Transverse colon (tissue), 4 donors: ENCODE results near the gene HS3ST4. TPM values are rescaled to one million over a fixed set of nuclear protein-coding genes. Genes with fewer than 3 reads are reported as not detected.

Experiments
- DNase-seq: peaks from one replicate; pipeline ENCODE4 v3.0.0-alpha.2; 2019
- H3K27ac ChIP-seq, 4 donors: fragments of 200-600 bp; sonication (generic); 2 replicates each; pipeline ENCODE4 v1.5.1; 2016 to 2018; ENCODE audit warnings: inconsistent platforms in 4 of 4
- H3K27me3 ChIP-seq: fragments of 200-600 bp; sonication (generic); 2 replicates; pipeline ENCODE4 v1.5.1; 2017; ENCODE audit warnings: inconsistent platforms
- H3K36me3 ChIP-seq, 4 donors: fragments of 200-600 bp; sonication (generic); 2 replicates each; pipeline ENCODE4 v1.5.1; 2017 to 2019; ENCODE audit warnings: inconsistent platforms in 4 of 4
- H3K4me1 ChIP-seq, 4 donors: fragments of 200-600 bp; sonication (generic); 2 replicates each; pipeline ENCODE4 v1.5.1; 2017 to 2020; ENCODE audit warnings: inconsistent platforms in 4 of 4
- H3K4me3 ChIP-seq, 4 donors: fragments of 200-600 bp; sonication (generic); 1 replicate in 1 of 4; 2 replicates in 3 of 4; pipeline versions ENCODE4 v1.5.1 to v1.6.1; 2017 to 2019; ENCODE audit warnings: inconsistent platforms in 4 of 4
- H3K9me3 ChIP-seq, 2 donors: fragments of 200-600 bp; sonication (generic); 2 replicates each; pipeline ENCODE4 v1.5.1; 2017 to 2019; ENCODE audit warnings: inconsistent platforms in 2 of 2
- CTCF ChIP-seq, 5 experiments: fragments of 200-600 bp in 3 of 5; fragments of 450-650 bp in 2 of 5; sonication (generic) in 3 of 5; IDR thresholded peaks; 1 replicate in 2 of 5; 2 replicates in 3 of 5; pipeline ENCODE4 v1.5.1; 2016 to 2017; ENCODE audit warnings: antibody characterized with exemption in 5 of 5, inconsistent platforms in 3 of 5, mild to moderate bottlenecking in 2 of 5, moderate library complexity in 1 of 5
- EP300 ChIP-seq: sonication (generic); formaldehyde crosslinking; IDR thresholded peaks from one replicate; pipeline ENCODE4 v1.6.1; 2017; ENCODE audit warnings: antibody characterized with exemption, low read depth
- POLR2A ChIP-seq: fragments of 450-650 bp; IDR thresholded peaks from one replicate; pipeline ENCODE4 v1.6.1; 2016; ENCODE audit warnings: antibody characterized with exemption, mild to moderate bottlenecking, moderate library complexity
- POLR2AphosphoS5 ChIP-seq, 3 donors: sonication (generic); formaldehyde crosslinking; IDR thresholded peaks; one replicate each; pipeline ENCODE4 v1.6.1; 2016; ENCODE audit warnings: antibody characterized with exemption in 3 of 3
- WGBS, 2 donors: methylation state at CpG; one replicate each; pipeline ENCODE4 v1.1.5; 2018; ENCODE audit warnings: low coverage in 1 of 2; 5-methylcytosine and 5-hydroxymethylcytosine counted together
- in situ Hi-C, 4 donors: fragments of 200-750 bp; cut with MboI; loops; one replicate each; pipeline versions ENCODE4 v1.15.0 to v1.15.1; 2017; ENCODE audit warnings: low sequenced_read_pairs in 3 of 4, low pct_ligation_motif_present in 1 of 4, low pct_unique_long_range_greater_than_20kb in 1 of 4
- intact Hi-C: fragments of 100-400 bp; cut with DNase I; formaldehyde crosslinking; loops from one replicate; pipeline ENCODE4 v1.15.1; 2023; ENCODE audit warnings: low total_unique reads
- total RNA-seq, 4 donors: library from RNA; depleted of rRNA; stranded (reverse); fragments of >200 nt; gene quantifications; one replicate each; pipeline ENCODE4 v1.1.0, GENCODE V29; 2016

Gene HS3ST4
- total RNA-seq, 4 donors from 2014 or later, result not detected

GRCh38 chr16:26012376-26012775, 320.6 kb downstream of the HS3ST4 start:
- WGBS, 2 donors, result 65 to 92% methylated on average over 1 of the region's 1 CpG
- intact Hi-C loops, result no loop called here

GRCh38 chr16:26015776-26016175, 324.0 kb downstream of the HS3ST4 start:
- Histone ChIP-seq H3K9me3 (peaks cover 4 to 6% of the 10 kb centered on the region in 2 donors), H3K27ac (no peak overlapping the region), H3K36me3 (no peaks in the 10 kb centered on the region), H3K4me1 (no peaks in the 10 kb centered on the region), H3K4me3 (no peak overlapping the region), H3K27me3 (no peaks in the 10 kb centered on the region)
- intact Hi-C loops (no loop called here), in situ Hi-C loops (no loop called here)
- WGBS, 2 donors, result 62 to 71% methylated on average over 2 to 3 of the region's 3 CpGs
- no peak for TF ChIP-seq EP300
- no peak for TF ChIP-seq CTCF (IDR thresholded peaks at IDR 0.05)
- no peak for TF ChIP-seq POLR2A
- TF ChIP-seq POLR2AphosphoS5 (IDR thresholded peaks at IDR 0.05), result no peak
- DNase-seq, result no peak

More at GRCh38 chr16:26012376-26012775, 320.6 kb downstream of the HS3ST4 start:
- Histone ChIP-seq H3K4me1 (no peaks in the 10 kb centered on the region), H3K4me3 (no peak overlapping the region), H3K27ac (no peak overlapping the region), H3K27me3 (no peaks in the 10 kb centered on the region), H3K9me3 (peaks cover 4 to 5% of the 10 kb centered on the region in 2 donors), H3K36me3 (no peaks in the 10 kb centered on the region)
- no peak for DNase-seq
- in situ Hi-C loops, result no loop called here
- TF ChIP-seq POLR2A (no peak), CTCF (IDR thresholded peaks at IDR 0.05) (no peak), EP300 (no peak), POLR2AphosphoS5 (IDR thresholded peaks at IDR 0.05) (no peak)

GRCh38 chr16:26016989-26017388, 325.2 kb downstream of the HS3ST4 start:
- no peaks in the 10 kb centered on the region for H3K36me3 ChIP-seq
- in situ Hi-C loops, result no loop called here
- 24 to 30% methylated on average over 2 of the region's 2 CpGs for WGBS, 2 donors
- peaks cover 4 to 6% of the 10 kb centered on the region in 2 donors for H3K9me3 ChIP-seq
- intact Hi-C loops, result no loop called here
- no peaks in the 10 kb centered on the region for H3K27me3 ChIP-seq
- TF ChIP-seq EP300 (no peak), CTCF (IDR thresholded peaks at IDR 0.05) (no peak), POLR2A (no peak), POLR2AphosphoS5 (IDR thresholded peaks at IDR 0.05) (no peak)
- H3K27ac ChIP-seq, result no peak overlapping the region
- H3K4me1 ChIP-seq, result no peaks in the 10 kb centered on the region
- no peak for DNase-seq
- H3K4me3 ChIP-seq, result no peak overlapping the region

- no peaks in the 10 kb centered on the region for H3K36me3 ChIP-seq
- in situ Hi-C loops, result no loop called here
Measured at GRCh38 chr16:26019381-26020242, 327.9 kb downstream of the HS3ST4 start.

More at GRCh38 chr16:26019381-26020242, 327.9 kb downstream of the HS3ST4 start:
- no peak overlapping the region for H3K4me3 ChIP-seq
- peaks cover 4 to 6% of the 10 kb centered on the region in 2 donors for H3K9me3 ChIP-seq
- no peak for DNase-seq
- no peaks in the 10 kb centered on the region for H3K27me3 ChIP-seq
- no peaks in the 10 kb centered on the region for H3K4me1 ChIP-seq
- no peak for TF ChIP-seq POLR2A
- no peak for TF ChIP-seq POLR2AphosphoS5 (IDR thresholded peaks at IDR 0.05)
- no peak for TF ChIP-seq EP300
- TF ChIP-seq CTCF (IDR thresholded peaks at IDR 0.05), result no peak
- H3K27ac ChIP-seq, result no peak overlapping the region
- intact Hi-C loops, result no loop called here
- 31 to 32% methylated on average over 11 to 12 of the region's 12 CpGs for WGBS, 2 donors
